ENCODE measurements around the gene KAT7. TPM values are rescaled to one million over a fixed set of nuclear protein-coding genes. Genes with fewer than 3 reads are reported as not detected.

The KAT7 gene
- total and polyA plus RNA-seq, 2 experiments from 2014 or later, result 31.0 to 187 TPM

DNA sequence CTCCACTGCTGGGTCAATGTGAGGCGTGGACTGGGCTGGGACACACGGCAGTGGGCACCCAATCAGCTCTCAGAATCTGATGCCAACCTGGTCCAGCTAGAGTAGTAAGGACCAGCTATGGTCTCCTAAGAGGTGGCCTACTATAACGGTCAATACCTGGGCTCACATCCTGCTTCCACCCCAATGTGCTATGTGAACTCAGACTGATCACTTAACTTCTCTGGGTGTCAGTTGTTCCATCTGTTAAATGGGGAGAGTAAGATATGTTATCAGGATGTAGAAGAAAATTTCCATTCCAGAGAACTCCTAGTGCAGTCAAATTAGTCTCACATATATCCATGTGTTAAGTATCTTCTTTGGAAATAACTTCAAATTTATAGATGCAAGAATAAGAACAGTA lies 38.8 kb upstream of the KAT7 start:
- Mint-ChIP-seq H3K27ac (no peak overlapping the region), H3K27me3 (ENCODE audit: insufficient read depth, low read depth, poor library complexity) (no peaks in the 10 kb centered on the region), H3K4me1 (peaks cover 27% of the 10 kb centered on the region), H3K36me3 (ENCODE audit: low read depth) (peaks cover 6% of the 10 kb centered on the region; the same call in 2 of the 3 replicates), H3K9me3 (no peaks in the 10 kb centered on the region), H3K4me3 (no peak overlapping the region)
- H4K20me1 ChIP-seq (replicated peaks; ENCODE audit: insufficient read depth), result peaks cover 28% of the 10 kb centered on the region
- ATAC-seq, result no peak
- no peak overlapping the region for H2AFZ ChIP-seq
- no peaks in the 10 kb centered on the region for H3K36me3 ChIP-seq (ENCODE audit: insufficient read depth)
- no peaks in the 10 kb centered on the region for H3K27me3 ChIP-seq (ENCODE audit: insufficient read depth)
- no peaks in the 10 kb centered on the region for H3F3A ChIP-seq (replicated peaks; ENCODE audit: low read depth)
- no peaks in the 10 kb centered on the region for H3K9me2 ChIP-seq (ENCODE audit: insufficient read depth)
- no peak overlapping the region for H3K4me3 ChIP-seq
- H3K79me2 ChIP-seq (replicated peaks; ENCODE audit: insufficient read depth), result peaks cover 91% of the 10 kb centered on the region
- DNase-seq (ENCODE audit: low spot score), result no peak
- H3K4me2 ChIP-seq, result no peak overlapping the region
- no peak overlapping the region for H3K27ac ChIP-seq (ENCODE audit: low read depth)
- H3K4me1 ChIP-seq (ENCODE audit: insufficient read depth), result peaks cover 10% of the 10 kb centered on the region
- TF ChIP-seq, protein P1, sequence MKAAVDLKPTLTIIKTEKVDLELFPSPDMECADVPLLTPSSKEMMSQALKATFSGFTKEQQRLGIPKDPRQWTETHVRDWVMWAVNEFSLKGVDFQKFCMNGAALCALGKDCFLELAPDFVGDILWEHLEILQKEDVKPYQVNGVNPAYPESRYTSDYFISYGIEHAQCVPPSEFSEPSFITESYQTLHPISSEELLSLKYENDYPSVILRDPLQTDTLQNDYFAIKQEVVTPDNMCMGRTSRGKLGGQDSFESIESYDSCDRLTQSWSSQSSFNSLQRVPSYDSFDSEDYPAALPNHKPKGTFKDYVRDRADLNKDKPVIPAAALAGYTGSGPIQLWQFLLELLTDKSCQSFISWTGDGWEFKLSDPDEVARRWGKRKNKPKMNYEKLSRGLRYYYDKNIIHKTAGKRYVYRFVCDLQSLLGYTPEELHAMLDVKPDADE (IDR thresholded peaks at IDR 0.05), result no peak
- TF ChIP-seq, protein P2, sequence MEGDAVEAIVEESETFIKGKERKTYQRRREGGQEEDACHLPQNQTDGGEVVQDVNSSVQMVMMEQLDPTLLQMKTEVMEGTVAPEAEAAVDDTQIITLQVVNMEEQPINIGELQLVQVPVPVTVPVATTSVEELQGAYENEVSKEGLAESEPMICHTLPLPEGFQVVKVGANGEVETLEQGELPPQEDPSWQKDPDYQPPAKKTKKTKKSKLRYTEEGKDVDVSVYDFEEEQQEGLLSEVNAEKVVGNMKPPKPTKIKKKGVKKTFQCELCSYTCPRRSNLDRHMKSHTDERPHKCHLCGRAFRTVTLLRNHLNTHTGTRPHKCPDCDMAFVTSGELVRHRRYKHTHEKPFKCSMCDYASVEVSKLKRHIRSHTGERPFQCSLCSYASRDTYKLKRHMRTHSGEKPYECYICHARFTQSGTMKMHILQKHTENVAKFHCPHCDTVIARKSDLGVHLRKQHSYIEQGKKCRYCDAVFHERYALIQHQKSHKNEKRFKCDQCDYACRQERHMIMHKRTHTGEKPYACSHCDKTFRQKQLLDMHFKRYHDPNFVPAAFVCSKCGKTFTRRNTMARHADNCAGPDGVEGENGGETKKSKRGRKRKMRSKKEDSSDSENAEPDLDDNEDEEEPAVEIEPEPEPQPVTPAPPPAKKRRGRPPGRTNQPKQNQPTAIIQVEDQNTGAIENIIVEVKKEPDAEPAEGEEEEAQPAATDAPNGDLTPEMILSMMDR (conservative IDR thresholded peaks at IDR 0.05; ENCODE audit: low read depth in 2 of 2), result no peak
- TF ChIP-seq ZNF331 (CRISPR knock-in tag; IDR thresholded peaks at IDR 0.05; ENCODE audit: low read depth) (no peak), ZNF114 (CRISPR knock-in tag; IDR thresholded peaks at IDR 0.05) (no peak), EZH2 (IDR thresholded peaks at IDR 0.05; ENCODE audit: low read depth, unreplicated experiment) (no peak), POLR2AphosphoS5 (IDR thresholded peaks at IDR 0.05; ENCODE audit: low read depth) (no peak)
- TF ChIP-seq, protein P3, sequence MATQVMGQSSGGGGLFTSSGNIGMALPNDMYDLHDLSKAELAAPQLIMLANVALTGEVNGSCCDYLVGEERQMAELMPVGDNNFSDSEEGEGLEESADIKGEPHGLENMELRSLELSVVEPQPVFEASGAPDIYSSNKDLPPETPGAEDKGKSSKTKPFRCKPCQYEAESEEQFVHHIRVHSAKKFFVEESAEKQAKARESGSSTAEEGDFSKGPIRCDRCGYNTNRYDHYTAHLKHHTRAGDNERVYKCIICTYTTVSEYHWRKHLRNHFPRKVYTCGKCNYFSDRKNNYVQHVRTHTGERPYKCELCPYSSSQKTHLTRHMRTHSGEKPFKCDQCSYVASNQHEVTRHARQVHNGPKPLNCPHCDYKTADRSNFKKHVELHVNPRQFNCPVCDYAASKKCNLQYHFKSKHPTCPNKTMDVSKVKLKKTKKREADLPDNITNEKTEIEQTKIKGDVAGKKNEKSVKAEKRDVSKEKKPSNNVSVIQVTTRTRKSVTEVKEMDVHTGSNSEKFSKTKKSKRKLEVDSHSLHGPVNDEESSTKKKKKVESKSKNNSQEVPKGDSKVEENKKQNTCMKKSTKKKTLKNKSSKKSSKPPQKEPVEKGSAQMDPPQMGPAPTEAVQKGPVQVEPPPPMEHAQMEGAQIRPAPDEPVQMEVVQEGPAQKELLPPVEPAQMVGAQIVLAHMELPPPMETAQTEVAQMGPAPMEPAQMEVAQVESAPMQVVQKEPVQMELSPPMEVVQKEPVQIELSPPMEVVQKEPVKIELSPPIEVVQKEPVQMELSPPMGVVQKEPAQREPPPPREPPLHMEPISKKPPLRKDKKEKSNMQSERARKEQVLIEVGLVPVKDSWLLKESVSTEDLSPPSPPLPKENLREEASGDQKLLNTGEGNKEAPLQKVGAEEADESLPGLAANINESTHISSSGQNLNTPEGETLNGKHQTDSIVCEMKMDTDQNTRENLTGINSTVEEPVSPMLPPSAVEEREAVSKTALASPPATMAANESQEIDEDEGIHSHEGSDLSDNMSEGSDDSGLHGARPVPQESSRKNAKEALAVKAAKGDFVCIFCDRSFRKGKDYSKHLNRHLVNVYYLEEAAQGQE (IDR thresholded peaks at IDR 0.05; ENCODE audit: unreplicated experiment), result no peak
- TF ChIP-seq, protein P4, sequence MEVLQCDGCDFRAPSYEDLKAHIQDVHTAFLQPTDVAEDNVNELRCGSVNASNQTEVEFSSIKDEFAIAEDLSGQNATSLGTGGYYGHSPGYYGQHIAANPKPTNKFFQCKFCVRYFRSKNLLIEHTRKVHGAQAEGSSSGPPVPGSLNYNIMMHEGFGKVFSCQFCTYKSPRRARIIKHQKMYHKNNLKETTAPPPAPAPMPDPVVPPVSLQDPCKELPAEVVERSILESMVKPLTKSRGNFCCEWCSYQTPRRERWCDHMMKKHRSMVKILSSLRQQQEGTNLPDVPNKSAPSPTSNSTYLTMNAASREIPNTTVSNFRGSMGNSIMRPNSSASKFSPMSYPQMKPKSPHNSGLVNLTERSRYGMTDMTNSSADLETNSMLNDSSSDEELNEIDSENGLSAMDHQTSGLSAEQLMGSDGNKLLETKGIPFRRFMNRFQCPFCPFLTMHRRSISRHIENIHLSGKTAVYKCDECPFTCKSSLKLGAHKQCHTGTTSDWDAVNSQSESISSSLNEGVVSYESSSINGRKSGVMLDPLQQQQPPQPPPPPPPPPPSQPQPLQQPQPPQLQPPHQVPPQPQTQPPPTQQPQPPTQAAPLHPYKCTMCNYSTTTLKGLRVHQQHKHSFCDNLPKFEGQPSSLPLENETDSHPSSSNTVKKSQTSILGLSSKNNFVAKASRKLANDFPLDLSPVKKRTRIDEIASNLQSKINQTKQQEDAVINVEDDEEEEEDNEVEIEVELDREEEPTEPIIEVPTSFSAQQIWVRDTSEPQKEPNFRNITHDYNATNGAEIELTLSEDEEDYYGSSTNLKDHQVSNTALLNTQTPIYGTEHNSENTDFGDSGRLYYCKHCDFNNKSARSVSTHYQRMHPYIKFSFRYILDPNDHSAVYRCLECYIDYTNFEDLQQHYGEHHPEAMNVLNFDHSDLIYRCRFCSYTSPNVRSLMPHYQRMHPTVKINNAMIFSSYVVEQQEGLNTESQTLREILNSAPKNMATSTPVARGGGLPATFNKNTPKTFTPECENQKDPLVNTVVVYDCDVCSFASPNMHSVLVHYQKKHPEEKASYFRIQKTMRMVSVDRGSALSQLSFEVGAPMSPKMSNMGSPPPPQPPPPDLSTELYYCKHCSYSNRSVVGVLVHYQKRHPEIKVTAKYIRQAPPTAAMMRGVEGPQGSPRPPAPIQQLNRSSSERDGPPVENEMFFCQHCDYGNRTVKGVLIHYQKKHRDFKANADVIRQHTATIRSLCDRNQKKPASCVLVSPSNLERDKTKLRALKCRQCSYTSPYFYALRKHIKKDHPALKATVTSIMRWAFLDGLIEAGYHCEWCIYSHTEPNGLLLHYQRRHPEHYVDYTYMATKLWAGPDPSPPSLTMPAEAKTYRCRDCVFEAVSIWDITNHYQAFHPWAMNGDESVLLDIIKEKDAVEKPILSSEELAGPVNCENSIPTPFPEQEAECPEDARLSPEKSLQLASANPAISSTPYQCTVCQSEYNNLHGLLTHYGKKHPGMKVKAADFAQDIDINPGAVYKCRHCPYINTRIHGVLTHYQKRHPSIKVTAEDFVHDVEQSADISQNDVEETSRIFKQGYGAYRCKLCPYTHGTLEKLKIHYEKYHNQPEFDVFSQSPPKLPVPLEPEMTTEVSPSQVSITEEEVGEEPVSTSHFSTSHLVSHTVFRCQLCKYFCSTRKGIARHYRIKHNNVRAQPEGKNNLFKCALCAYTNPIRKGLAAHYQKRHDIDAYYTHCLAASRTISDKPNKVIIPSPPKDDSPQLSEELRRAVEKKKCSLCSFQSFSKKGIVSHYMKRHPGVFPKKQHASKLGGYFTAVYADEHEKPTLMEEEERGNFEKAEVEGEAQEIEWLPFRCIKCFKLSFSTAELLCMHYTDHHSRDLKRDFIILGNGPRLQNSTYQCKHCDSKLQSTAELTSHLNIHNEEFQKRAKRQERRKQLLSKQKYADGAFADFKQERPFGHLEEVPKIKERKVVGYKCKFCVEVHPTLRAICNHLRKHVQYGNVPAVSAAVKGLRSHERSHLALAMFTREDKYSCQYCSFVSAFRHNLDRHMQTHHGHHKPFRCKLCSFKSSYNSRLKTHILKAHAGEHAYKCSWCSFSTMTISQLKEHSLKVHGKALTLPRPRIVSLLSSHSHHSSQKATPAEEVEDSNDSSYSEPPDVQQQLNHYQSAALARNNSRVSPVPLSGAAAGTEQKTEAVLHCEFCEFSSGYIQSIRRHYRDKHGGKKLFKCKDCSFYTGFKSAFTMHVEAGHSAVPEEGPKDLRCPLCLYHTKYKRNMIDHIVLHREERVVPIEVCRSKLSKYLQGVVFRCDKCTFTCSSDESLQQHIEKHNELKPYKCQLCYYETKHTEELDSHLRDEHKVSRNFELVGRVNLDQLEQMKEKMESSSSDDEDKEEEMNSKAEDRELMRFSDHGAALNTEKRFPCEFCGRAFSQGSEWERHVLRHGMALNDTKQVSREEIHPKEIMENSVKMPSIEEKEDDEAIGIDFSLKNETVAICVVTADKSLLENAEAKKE (CRISPR knock-in tag; IDR thresholded peaks at IDR 0.05), result no peak
